Fibroblast of lung (primary cell): ENCODE data around the gene SGIP1. TPM values are rescaled to one million over a fixed set of nuclear protein-coding genes. Genes with fewer than 3 reads are reported as not detected.
A peak's percentile ranks its signal among the peaks of the same experiment; 100 is the strongest.

Experiments
- DNase-seq, 2 donors: peaks; one replicate each; pipeline versions ENCODE4 v3.0.0 to v3.0.0-alpha.2; 2010; ENCODE audit warnings: low read depth in 2 of 2
- H2AFZ ChIP-seq: 2 replicates; pipeline ENCODE4 v1.5.1; 2012; ENCODE audit warnings: low read length, control low read depth, inconsistent platforms
- H3K27ac ChIP-seq: 2 replicates; pipeline ENCODE4 v1.5.1; 2011; ENCODE audit warnings: low read length, control low read depth; ENCODE audit not compliant: insufficient read depth
- H3K27me3 ChIP-seq: 2 replicates; pipeline ENCODE4 v1.5.1; 2011; ENCODE audit warnings: mild to moderate bottlenecking, low read length; ENCODE audit not compliant: control insufficient read depth, insufficient read depth
- H3K36me3 ChIP-seq: 2 replicates; pipeline ENCODE4 v1.5.1; 2011; ENCODE audit warnings: low read length; ENCODE audit not compliant: control insufficient read depth, insufficient read depth
- H3K4me1 ChIP-seq: 2 replicates; pipeline ENCODE4 v1.5.1; 2011; ENCODE audit warnings: low read length; ENCODE audit not compliant: control insufficient read depth, insufficient read depth; ENCODE audit errors: extremely low read depth
- H3K4me2 ChIP-seq: 2 replicates; pipeline ENCODE4 v1.5.1; 2011; ENCODE audit warnings: low read length, control low read depth; ENCODE audit not compliant: insufficient read depth; ENCODE audit errors: extremely low read depth
- H3K4me3 ChIP-seq, 4 experiments: fragments of 200-600 bp in 1 of 4; sonication (generic) in 1 of 4; replicated peaks in 1 of 4; 2 replicates each; pipeline ENCODE4 v1.5.1; 2011 to 2016; ENCODE audit warnings: low read length in 4 of 4, low read depth in 3 of 4, mild to moderate bottlenecking in 3 of 4, control low read depth in 2 of 4, inconsistent platforms in 1 of 4, mixed read lengths in 1 of 4; ENCODE audit not compliant: insufficient read depth in 1 of 4; ENCODE audit errors: control extremely low read depth in 1 of 4
- H3K79me2 ChIP-seq: 2 replicates; pipeline ENCODE4 v1.5.1; 2012; ENCODE audit warnings: mild to moderate bottlenecking, low read length, inconsistent platforms; ENCODE audit not compliant: control insufficient read depth, insufficient read depth
- H3K9ac ChIP-seq: 2 replicates; pipeline ENCODE4 v1.5.1; 2011; ENCODE audit warnings: mild to moderate bottlenecking, low read length, control low read depth; ENCODE audit not compliant: insufficient read depth
- H3K9me3 ChIP-seq: 2 replicates; pipeline ENCODE4 v1.5.1; 2012; ENCODE audit warnings: low read depth, low read length; ENCODE audit not compliant: control insufficient read depth, insufficient read depth
- H4K20me1 ChIP-seq: 2 replicates; pipeline ENCODE4 v1.5.1; 2011; ENCODE audit warnings: low read length; ENCODE audit not compliant: control insufficient read depth, insufficient read depth; ENCODE audit errors: extremely low read depth
- EZH2 ChIP-seq: IDR thresholded peaks from 2 replicates; pipeline ENCODE4 v1.5.1; 2012; ENCODE audit warnings: low read length, control low read depth, mild to moderate bottlenecking; ENCODE audit errors: missing control alignments
- polyA plus RNA-seq, 2 donors: library from polyadenylated mRNA; depleted of rRNA in 1 of 2; stranded (reverse) in 1 of 2; unstranded in 1 of 2; fragments of >200 nt; gene quantifications; 2 replicates each; pipeline ENCODE4 v1.2.1, GENCODE V29; 2011 to 2012; ENCODE audit warnings: missing spikeins in 1 of 2
- total RNA-seq: library from RNA; depleted of rRNA; stranded (reverse); fragments of >200 nt; gene quantifications from 2 replicates; pipeline ENCODE4 v1.2.1, GENCODE V29; 2014
- TF ChIP-seq, protein P1 (sequence below), 2 donors: IDR thresholded peaks in 1 of 2; conservative IDR thresholded peaks in 1 of 2; 1 replicate in 1 of 2; 2 replicates in 1 of 2; pipeline ENCODE4 v1.5.1; 2011 to 2012; ENCODE audit warnings: low read length in 2 of 2, control low read depth in 1 of 2, inconsistent platforms in 1 of 2, low read depth in 1 of 2, mild to moderate bottlenecking in 1 of 2

SGIP1 gene
- total and polyA plus RNA-seq, 2 donors (not counting 1 experiment from before 2014, with no cell fraction given) = 37.8 to 77.6 TPM

- Histone ChIP-seq H3K9me3 (no peaks in the 10 kb centered on the region), H3K36me3 (no peaks in the 10 kb centered on the region), H3K27ac (no peak overlapping the region), H4K20me1 (no peaks in the 10 kb centered on the region), H3K27me3 (no peaks in the 10 kb centered on the region), H3K79me2 (no peaks in the 10 kb centered on the region), H3K9ac (no peak overlapping the region), H3K4me3 (no peak overlapping the region), H3K4me2 (peak overlapping the region; percentile 75), H2AFZ (peak overlapping the region; percentile 77), H3K4me1 (peaks cover 3% of the 10 kb centered on the region)
- no peak for TF ChIP-seq EZH2
- TF ChIP-seq, protein P1, sequence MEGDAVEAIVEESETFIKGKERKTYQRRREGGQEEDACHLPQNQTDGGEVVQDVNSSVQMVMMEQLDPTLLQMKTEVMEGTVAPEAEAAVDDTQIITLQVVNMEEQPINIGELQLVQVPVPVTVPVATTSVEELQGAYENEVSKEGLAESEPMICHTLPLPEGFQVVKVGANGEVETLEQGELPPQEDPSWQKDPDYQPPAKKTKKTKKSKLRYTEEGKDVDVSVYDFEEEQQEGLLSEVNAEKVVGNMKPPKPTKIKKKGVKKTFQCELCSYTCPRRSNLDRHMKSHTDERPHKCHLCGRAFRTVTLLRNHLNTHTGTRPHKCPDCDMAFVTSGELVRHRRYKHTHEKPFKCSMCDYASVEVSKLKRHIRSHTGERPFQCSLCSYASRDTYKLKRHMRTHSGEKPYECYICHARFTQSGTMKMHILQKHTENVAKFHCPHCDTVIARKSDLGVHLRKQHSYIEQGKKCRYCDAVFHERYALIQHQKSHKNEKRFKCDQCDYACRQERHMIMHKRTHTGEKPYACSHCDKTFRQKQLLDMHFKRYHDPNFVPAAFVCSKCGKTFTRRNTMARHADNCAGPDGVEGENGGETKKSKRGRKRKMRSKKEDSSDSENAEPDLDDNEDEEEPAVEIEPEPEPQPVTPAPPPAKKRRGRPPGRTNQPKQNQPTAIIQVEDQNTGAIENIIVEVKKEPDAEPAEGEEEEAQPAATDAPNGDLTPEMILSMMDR (conservative IDR thresholded peaks at IDR 0.05 in 1 of 2, IDR thresholded peaks at IDR 0.05 in 1 of 2; ENCODE audit: low read depth in 1 of 2, low read length in 2 of 2) = peak; percentile 74 to 79
- peak; percentile 59 to 77 for DNase-seq
These were observed 30.0 kb upstream of the SGIP1 start for GRCh38 chr1:66503841-66504470.

GRCh38 chr1:66505671-66506392 is 28.1 kb upstream of the SGIP1 start:
- Histone ChIP-seq H2AFZ (no peak overlapping the region), H3K36me3 (no peaks in the 10 kb centered on the region), H3K27ac (no peak overlapping the region), H3K9me3 (no peaks in the 10 kb centered on the region), H3K9ac (no peak overlapping the region), H3K27me3 (no peaks in the 10 kb centered on the region), H3K4me1 (peaks cover 3% of the 10 kb centered on the region), H4K20me1 (no peaks in the 10 kb centered on the region), H3K79me2 (no peaks in the 10 kb centered on the region), H3K4me3 (no peak overlapping the region), H3K4me2 (no peak overlapping the region)
- DNase-seq = peak; percentile 81 to 91
- TF ChIP-seq, protein P1 (conservative IDR thresholded peaks at IDR 0.05 in 1 of 2, IDR thresholded peaks at IDR 0.05 in 1 of 2; ENCODE audit: low read depth in 1 of 2, low read length in 2 of 2) = no peak
- no peak for TF ChIP-seq EZH2

DNA sequence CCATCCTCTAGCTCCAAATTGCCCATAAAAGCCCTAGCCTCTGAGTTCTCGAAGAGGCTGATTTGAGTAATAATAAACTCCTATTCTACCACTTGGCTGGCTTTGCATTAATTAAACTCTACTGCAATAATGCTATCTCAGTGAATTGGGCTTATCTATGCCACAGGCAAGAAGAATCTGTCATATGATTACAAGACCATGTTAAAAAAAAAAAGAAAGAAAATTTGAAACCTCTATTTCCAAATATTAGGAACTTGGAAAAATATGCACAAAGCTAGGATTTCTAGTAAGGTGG is 27.6 kb upstream of the SGIP1 start:
- no peaks in the 10 kb centered on the region for H3K27me3 ChIP-seq
- TF ChIP-seq, protein P1 (conservative IDR thresholded peaks at IDR 0.05 in 1 of 2, IDR thresholded peaks at IDR 0.05 in 1 of 2; ENCODE audit: low read depth in 1 of 2, low read length in 2 of 2) = no peak
- TF ChIP-seq EZH2 = no peak
- peaks cover 3% of the 10 kb centered on the region for H3K4me1 ChIP-seq
- no peaks in the 10 kb centered on the region for H3K79me2 ChIP-seq
- H3K9ac ChIP-seq = no peak overlapping the region
- no peak overlapping the region for H3K27ac ChIP-seq
- no peak for DNase-seq
- H4K20me1 ChIP-seq = no peaks in the 10 kb centered on the region
- H2AFZ ChIP-seq = no peak overlapping the region
- no peak overlapping the region for H3K4me2 ChIP-seq
- H3K9me3 ChIP-seq = no peaks in the 10 kb centered on the region
- no peaks in the 10 kb centered on the region for H3K36me3 ChIP-seq
- H3K4me3 ChIP-seq = no peak overlapping the region
